DMS153 treated with DMSO at 0.1 percent for 48 hours (cell line): ENCODE results near the gene TCFL5.

ENCODE experiments used
- DNase-seq: peaks from one replicate; lab custom pipeline; 2025; ENCODE audit not compliant: unreplicated experiment; lab: John Stamatoyannopoulos, UW

The TCFL5 gene

DNA sequence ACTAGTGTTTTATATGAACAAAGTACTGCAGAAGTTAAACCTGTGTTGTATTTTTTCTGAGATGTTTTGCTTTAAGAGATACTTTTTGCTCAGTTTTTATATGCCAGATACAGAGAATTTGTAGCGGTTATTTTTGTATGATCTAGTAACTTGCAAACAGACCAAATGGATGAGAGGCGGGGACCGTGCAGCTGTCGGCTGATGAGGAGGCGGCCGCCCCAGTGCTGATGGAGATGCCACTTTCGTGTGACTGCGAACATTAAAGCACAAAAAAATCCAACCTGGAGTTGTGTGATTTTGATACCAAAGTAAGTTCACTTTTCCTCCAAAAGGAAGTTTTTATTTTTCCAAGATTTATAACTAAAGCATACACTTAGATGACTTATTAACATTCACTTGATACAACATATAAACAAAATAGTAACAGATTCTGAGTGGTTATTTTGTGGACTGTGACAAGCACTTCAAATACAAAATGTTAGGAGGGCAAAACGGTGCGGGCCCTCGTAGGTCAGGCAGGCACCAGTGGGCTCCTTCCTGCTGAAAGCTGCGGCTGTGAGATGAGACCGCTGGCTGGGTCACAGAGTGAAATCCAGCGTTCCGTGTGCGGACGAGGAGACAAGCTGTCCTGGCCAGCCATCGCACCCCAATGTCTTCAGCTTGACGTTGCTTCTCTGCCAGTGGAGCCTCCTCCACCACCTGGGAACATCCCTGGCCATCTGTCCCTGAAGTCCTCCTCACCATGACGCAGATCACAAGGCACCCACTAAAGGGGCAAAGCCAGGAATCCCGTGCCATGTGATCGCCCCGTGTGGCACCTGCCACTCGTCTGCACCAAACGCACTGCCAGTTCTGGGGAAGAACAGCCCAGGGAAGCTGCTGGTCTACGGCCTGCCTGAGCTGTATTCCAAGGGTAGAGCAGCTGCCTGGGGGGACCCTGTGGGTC is 61.0 kb downstream of the TCFL5 start:
- no peak for DNase-seq

- DNase-seq: no peak
These were observed 61.7 kb downstream of the TCFL5 start for GRCh38 chr20:62799873-62800272.

GRCh38 chr20:62799459-62799858 is 62.2 kb downstream of the TCFL5 start:
- DNase-seq: no peak

GRCh38 chr20:62799036-62799435 is 62.6 kb downstream of the TCFL5 start:
- DNase-seq: no peak

DNA sequence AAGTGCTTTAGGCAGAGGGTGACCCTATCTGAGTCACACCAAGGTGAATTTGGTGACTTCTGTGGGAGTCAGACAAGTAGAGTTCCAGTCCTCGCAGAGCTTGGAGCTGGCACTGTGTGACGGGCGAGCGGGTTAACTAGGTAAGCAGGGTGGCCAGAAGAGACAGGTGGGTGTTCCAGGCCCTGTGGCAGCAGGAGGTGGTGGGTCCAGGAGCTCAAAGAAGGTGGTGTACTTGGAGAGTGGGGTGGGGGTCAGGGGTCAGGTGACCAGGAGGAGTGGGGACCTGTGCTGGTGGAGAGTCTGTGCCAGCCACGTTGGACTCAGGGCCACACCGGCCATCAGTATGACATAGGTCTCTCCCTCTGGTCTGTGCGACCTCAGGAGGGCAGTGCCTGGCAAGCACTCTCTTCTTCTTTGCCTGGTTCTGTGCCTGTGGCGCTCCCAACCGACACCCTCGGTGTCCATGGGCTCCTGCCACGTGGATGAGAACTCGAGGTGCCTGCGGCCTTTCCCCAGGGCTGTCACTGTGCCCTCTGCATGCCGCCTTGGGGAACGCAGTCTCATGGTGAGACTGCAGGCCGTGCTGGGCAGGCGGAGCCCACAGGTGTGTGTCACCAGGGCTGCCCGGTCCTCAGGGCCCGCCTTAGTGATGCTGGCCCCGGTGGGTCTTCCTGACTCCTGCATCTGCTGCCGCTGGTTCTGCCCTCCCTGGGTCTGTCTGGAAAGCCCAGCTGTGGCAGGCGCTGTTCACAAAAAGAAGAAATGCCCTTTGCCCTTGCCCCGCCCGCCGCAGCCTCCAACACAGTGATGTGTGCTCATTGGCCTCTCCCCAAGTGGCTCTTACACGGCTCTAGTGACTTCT is 63.7 kb downstream of the TCFL5 start:
- DNase-seq: no peak

DNA sequence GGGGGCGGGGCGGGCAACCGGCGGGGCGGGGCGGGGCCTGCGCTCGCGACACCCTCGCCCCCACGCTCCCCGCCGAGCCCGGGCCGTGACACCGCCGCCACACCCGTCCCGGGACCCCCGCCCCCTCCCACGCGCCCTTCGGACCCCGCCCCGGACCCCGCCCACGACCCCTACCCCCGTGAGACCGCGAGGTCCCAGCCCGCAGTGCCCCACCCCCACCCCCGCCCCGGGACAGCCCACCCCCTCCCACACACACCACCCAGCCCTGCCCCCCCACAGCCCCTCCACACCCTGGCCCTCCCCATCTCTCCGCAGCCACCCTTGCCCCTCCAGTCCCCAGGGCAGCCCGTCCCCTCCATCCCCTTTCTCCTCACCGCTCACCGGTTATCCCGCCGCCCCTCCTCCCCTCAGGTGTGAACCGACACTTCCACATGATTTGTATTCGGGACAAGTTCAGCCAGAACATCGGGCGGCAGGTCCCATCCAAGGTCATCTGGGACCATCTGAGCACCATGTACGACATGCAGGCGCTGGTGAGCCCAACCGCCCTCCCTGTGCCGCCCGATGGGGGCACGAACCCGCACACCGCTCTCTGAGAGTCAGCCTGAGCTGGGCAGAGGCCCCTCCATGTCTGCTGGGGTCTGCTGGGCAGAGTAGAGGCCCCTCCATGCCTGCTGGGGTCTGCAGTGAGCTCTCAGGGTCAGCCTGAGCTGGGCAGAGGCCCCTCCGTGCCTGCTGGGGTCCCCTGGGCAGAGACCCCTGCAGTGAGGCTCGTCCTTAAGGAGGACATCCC is 64.7 kb downstream of the TCFL5 start:
- DNase-seq: no peak

DNA sequence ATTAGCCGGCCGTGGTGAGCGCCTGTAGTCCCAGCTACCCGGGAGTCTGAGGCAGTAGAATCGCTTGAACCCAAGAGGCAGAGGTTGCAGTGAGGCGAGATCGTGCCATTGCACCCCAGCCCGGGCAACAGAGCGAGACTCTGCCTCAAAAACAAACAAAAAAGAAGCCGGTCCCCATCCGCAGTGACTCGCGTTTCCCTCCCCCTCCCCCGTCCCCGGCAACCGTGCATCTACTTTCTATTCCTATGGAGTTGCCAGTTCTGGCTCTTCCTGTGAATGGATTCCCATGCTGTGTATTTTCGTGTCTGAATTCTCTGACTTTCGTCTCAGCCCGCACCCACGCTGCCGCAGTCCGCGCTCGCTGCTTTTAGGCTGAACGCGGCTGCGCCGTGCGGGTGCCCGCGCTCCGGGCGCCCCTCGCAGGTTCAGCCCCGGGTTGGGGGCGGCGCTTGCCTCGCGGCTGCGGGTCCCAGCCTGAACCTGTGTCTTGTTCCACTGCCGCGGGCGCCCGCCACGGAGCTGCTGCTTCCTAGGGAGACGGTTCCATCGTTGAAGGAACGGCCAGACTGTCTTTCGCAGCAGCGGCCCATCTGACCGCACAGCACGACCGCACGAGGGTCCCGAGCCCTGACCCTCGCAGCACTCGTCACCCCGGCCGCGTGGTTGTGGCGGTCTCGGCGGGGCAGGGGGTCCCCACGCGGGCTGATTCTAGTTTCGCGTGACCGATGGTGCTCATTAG is 66.4 kb downstream of the TCFL5 start:
- no peak for DNase-seq

DNA sequence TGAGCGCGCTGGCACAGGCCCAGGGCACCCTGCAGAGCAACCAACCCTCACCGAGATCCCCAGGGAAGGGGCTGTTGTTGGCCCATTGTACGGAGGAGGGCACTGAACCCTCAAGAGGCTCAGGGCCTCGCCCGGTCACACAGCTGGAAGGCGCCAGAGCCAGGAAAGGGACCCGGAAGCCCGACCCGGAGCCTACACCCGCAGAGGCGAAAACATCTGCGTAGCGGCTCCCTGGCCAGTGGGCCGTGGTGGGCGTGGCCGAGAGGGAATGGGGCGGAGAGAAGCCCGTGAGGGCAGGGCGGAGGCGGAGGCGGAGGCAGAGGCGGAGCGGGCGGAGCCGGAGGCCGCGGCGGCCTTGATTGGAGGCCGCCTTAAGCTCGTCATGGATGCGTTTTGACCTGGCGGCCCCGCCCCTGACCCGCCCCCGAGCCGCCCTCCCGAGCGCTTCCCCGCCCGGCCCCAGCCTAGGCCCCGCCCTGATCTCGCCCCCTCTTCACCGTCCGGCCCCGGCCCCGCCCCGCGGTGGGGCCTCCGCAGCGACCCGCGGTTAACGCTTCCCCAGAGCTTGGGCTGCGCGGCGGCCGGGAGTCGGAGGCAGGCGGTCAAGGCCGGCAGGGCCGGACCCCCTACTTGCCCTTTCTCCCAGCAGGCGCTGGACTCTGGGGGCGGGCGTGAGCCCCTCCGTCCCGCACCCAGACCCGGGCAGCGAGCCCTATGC is 67.5 kb downstream of the TCFL5 start:
- DNase-seq: peak; percentile 91

GRCh38 chr20:62793757-62794006 is 67.9 kb downstream of the TCFL5 start:
- DNase-seq: no peak

DNA sequence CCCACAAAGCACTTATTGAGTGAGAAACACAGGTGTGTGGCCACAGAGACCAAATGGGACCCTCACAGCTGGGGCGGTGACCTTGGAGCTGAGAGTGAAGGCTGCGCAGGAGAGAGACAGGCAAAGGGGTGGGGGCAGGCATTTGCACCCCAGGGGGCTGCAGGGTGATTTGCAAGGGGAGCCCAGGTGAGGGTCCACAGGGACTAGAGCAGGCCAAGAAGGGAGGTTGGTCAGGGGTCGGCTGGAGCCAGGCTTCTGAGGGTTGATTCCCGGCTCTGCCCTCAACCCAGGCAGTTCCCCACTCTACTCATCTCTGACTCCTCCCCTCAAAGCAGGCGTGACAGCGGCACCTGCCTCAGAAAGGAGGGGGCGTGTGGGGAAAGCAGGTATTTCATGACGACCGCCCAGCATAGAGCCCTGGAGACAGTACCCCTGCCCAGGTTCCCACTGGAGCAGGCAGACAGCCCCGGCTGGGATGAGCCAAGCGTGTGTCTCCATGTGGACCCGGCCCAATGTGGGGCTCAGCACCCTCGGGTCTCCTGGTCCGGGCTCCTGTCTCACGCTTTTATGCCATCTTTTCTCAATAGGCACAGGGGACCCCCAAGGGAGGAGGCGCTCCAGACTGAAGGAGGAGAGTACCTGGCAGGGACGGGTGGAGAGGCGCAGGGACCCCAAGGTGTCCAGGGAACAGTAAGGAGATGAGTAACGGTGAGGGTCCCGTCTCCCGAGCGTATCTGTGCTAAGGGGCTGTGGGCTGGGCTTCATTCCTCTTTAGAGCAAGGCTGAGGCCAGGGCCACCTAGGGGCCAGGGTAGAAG is 68.5 kb downstream of the TCFL5 start:
- no peak for DNase-seq

- no peak for DNase-seq
These were observed 69.3 kb downstream of the TCFL5 start for GRCh38 chr20:62792182-62792939.

DNA sequence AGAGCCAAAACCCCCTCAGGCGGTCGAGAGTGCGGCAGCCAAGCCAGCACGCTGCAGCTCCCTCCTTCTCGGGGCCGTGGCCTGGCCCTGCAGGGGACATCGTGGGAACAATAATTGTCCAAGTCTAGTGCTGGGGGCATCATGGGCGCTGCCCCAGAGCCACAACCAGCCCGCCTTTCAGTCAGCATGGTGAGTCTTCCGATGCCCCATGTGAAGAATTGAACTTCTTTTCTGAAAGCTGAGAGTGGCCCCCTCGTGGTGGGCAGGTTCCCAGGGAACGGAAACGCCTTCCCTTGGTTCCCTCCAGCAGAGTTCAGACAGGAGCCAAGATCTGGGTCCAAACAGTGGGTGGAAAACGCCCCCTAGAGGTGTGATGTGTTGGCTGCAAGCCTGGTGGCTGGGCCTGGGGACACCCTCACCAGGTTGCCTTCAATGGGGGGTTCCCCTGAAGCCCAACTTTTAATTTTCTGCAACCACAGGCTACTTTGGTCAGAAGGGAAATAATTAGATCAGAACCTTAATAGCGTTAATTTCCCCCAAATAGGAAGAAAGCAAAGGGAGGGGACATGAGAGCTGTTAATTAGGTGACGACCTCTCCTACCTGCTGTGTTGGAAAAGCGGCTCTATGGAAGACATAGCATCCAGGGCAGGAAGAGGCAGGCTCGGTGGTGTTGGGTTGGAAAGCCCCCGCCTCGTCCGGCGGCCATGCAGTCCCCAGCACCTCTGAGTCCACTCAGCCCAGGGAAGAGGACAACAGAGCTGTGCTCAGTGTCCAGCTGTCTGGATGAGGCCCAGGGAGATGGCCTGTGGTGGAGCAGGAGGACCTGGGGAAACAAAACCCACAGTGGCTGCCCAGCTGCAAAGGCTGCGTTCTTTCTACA is 70.1 kb downstream of the TCFL5 start:
- peak; percentile 85 for DNase-seq
